Loucy (cell line): ENCODE data around the gene SGMS1.

Source experiments
- CTCF ChIP-seq: fragments of 200-600 bp; sonication (generic); conservative IDR thresholded peaks from 2 replicates; pipeline ENCODE4 v1.5.1; 2014; ENCODE audit warnings: mild to moderate bottlenecking, antibody characterized with exemption, low read length
- EZH2phosphoT487 ChIP-seq: fragments of 200-600 bp; IDR thresholded peaks from 2 replicates; pipeline ENCODE4 v1.6.1; 2018; ENCODE audit warnings: antibody characterized with exemption, mild to moderate bottlenecking, moderate library complexity, borderline replicate concordance

DNA sequence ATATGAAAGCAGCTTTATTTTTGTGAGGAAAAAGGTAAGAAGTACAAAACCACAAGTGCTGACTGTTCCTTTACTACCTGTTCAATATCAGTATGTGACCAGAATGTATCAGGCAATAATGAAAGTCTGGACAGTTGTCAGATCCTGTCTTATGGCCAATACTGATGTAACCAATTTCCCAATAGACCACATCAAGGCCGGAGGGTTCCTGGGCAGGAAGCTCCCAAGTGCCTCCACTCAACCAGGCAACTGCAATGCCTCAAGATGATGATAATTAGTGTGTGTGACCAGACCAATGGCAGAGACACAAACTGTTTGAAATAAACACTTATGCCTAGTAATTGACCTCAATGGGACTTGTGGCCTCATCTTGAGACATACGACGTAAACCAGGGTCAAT is 223.1 kb downstream of the SGMS1 start:
- no peak for TF ChIP-seq CTCF
- no peak for TF ChIP-seq EZH2phosphoT487
